GM21825 (cell line): Measurements from ENCODE around the gene SYN1.
"Not testable (repeated sequence)": the region's sequence is repeated elsewhere in the genome, so short reads cannot be mapped to it uniquely, and the experiment has no call there.

Experiments used
- ATAC-seq: cut with Tn5 transposase; IDR thresholded peaks from one replicate; pipeline ENCODE4 v1.9.1; 2021; ENCODE audit warnings: mild to moderate bottlenecking, moderate library complexity; ENCODE audit not compliant: unreplicated experiment

The SYN1 gene

DNA sequence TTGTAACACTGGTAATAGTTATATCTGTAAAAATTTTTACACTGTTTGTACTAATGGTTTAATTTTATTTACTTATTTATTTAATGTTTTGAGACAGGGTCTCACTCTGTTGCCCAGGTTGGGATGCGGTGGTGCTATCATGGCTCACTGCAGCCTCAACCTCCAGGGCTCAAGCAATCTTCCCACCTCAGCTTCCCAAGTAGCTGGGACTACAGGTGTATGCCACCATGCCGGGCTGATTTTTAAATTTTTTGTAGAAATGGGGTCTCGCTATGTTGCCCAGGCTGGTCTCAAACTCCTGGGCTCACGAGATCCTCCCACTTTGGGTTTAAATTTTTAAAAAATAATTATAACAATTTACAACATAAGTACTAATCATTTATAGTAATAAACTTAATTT is 16.5 kb downstream of the SYN1 start:
- ATAC-seq: not testable (repeated sequence)

GRCh38 chrX:47597222-47597621 is 22.4 kb downstream of the SYN1 start:
- ATAC-seq: no peak

DNA sequence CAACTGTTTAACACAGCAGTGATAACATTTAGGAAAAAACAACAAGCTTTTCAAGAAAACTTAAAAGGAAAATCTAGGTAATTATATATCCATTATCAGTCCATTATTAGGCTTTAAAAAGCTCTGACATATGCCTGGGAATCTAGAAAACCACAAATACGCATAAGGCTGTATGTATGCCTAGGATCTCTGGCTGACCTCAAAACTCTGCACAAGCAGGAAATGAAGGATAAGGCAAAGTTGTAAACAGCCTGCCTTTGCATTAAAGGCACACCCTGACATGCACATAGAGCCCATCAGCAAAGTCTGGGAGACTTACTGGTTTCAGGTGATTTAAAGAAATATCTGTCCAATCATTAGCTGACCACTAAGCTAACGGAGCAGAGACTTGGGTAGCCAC is 23.4 kb downstream of the SYN1 start:
- no peak for ATAC-seq

DNA sequence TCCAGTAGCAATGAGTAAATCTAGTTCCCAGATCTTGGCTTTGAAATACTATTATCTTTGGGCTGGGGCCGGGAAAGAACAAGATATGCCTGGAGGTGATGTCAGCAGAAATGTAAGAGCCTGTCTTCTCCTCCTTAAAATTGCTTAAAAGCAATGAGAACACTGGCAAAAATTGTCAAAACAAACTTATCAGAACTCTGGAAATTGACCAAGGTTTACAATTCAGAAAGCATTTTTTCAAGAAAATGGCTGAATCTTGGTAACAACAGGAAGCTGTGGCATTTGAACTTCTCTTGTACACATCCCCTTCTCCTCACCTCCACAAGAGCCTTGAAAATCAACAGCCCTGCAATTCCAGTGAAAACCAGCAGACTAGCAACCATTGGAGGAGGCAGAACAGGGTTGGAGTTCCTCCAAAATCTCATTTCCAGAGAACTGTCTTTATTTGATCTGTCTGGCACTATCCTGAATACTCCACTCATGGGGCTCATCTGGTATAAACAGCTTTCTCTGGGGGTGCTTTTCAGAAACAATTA is 23.9 kb downstream of the SYN1 start:
- no peak for ATAC-seq

DNA sequence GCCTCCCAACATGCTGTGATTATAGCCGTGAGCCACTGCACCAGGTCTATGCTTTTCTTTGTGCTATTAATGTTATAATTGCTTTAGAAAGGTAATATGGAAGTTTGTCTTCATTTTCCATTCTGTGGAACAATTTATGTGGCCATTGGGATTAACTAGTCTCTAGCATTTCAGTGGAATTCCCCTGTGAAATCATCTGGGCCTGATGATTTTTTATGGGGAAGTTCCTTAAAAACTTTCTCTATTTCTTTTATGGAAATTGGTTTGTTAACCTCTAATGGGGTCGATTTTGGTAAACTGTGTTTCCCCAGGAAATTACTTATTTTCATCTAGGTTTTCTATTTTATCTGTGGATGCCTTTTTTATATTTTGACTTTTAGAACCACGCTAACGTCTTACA is 26.1 kb downstream of the SYN1 start:
- ATAC-seq: no peak

- no peak for ATAC-seq
Observed at GRCh38 chrX:47590984-47591383, 28.7 kb downstream of the SYN1 start.

DNA sequence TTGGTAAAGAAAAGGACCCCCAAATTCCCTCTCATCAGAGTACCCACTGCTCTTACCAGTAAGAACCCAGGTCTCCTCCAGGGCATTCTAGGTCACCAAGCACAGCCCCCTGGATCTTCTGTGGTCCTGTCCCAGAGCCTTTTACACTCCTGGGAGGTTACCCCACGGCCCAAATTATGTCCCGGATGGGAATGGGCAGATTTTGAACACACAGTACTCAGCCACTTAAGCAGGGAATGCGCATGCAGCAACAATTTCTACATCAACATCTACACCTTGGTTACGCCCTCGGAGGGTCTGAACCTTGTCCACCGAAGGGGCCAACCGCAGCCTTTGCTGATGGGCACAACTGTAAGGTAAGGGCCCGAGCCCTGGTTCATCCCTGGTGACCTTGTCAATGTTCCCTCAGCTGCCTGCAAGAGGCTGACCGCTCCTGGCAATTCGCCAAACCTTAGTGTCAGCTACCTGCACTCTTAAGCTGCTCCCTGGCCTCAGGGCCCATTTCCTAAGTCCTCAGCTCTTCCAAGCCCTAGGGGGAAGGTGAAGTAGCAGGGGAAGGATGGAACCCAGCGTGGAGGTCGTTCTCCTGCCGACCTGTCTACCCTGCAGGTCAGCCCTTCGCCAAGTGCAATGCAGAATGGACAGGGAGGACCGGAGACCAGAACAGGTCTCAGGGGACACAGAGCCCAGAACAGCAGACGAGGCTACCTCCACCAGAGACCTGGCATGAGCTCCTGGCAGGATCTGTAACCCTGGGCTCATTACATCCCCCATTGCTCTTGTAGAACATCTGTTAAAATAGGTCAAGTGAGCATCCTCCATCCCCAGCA is 31.5 kb downstream of the SYN1 start:
- no peak for ATAC-seq

GRCh38 chrX:47587091-47587891 is 32.4 kb downstream of the SYN1 start:
- ATAC-seq: no peak

- ATAC-seq: no peak
Observed at GRCh38 chrX:47586043-47586787, 33.4 kb downstream of the SYN1 start.

GRCh38 chrX:47585273-47585672 is 34.4 kb downstream of the SYN1 start:
- ATAC-seq: no peak

- ATAC-seq: no peak
Observed at GRCh38 chrX:47584714-47585113, 34.9 kb downstream of the SYN1 start.

- no peak for ATAC-seq
Observed at GRCh38 chrX:47583240-47583861, 36.3 kb downstream of the SYN1 start.

DNA sequence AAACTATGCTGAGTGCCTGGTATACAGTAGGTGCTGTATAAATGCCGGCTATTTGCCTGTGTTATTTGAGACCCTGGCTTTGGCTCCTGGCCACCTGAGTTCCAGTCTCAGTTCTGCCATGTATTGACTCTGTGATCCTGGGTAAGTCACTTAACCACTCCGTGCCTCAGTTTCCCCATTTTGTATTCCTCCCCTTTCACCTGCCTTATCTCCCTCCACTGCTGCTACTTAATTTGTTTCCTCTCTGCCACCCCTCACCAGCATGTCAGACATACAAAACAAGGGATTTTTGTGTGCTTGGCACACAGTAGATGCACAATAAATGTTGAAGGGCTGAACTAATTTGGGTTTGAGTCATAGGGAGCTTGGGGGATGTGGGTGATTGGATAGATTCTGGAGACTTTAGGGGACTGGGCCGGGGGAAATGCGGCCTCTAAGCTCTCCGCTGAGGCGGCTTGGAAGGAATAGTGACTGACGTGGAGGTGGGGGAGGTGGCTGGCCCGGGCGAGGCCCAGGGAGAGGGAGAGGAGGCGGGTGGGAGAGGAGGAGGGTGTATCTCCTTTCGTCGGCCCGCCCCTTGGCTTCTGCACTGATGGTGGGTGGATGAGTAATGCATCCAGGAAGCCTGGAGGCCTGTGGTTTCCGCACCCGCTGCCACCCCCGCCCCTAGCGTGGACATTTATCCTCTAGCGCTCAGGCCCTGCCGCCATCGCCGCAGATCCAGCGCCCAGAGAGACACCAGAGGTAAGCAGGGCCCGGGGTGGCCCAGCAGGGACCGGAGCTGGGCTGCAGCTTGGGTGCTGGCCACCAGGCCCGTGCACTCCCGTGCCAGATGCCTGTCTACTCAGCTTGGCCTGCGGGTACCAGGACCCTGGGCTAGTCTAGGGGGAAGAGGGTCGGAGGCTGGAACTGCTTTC is 37.7 kb downstream of the SYN1 start, which contains the start of gene TIMP1:
Gene TIMP1 (plus strand): TSS at position 706 of the 917 bp plus-strand sequence. CDS start 980 bp downstream, outside the sequence.
- ATAC-seq: peak; percentile 77

DNA sequence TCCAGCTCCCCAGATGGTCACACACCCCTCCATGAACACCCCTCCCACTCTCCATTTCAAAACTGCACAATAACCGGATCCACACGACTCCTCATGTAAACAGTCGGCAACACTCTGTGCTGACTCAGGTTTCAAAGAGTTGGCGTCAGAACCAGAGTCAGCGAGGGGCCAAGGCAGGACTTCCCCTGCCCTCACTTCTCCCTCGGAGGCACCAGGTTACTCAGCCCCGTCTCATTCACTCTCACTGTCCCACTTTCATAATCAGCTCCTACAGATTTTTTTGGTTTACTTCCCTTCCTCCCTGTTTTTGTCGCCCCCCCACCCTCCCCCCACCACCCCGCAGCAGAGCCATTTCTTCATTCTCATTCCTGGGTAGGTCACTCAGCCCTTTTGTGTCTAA is 40.1 kb downstream of the SYN1 start:
- no peak for ATAC-seq

DNA sequence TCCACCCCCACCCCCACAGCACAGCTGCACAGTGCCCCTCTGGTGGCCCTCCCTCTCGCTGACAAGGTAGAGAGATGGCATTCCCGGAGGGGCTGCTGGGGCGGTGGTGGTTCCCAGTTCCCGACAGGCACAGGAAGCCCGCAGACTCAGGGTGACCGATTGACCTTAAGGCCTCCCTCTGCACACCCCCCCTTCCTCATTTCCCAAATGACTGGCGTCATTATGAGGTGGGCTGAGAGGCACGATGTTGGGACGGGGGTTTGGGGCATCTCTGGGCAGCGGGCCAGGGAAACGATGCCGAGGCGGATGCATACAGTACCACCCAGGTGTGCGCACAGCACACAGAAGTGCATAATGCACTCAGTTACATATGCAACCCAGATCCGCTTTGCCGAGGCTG is 41.0 kb downstream of the SYN1 start:
- ATAC-seq: no peak

GRCh38 chrX:47577901-47578300 is 41.8 kb downstream of the SYN1 start:
- no peak for ATAC-seq

GRCh38 chrX:47577424-47577823 is 42.2 kb downstream of the SYN1 start:
- no peak for ATAC-seq

DNA sequence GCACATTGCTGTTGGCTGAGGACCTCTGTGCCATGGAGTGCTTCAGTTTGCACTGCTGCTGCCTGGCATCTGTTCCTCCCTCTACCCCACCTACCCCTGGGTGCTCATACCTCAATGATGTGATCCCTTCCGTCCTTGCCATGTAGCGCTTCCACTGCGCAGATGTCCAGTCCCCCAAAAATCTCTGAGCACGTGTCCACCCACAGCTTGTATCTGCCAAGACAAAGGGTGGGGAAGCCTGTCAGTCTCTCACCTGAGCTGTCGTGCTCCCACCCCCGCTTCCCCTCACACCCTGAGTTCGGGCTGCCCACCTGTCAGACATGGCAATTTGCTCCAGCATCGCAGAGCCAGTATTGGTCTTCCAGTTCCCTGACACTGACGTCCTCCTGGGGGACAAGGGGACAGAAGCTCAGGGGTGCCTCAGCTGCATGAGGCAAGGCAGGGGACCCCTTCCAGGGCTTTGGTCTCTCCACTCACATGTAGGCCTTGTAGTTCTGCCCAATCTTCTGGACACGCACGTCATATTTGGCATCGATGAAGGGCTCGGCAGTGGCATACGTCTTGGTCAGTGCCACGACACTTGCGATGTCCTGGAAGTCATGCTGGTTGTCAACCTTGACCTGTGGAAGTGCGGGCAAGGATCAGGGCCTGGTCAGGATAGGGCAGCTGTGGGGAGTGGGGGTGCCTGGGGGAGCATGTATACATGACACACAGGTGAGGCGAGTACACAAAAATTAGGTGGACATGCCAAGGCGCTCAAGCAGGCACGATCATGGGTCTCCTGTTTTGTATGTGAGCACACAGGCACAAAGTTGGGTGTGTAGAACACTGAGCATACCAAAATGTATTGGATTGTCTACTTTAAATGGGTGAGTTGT is 43.4 kb downstream of the SYN1 start:
- no peak for ATAC-seq
